ENCODE measurements around the gene SEPTIN5. TPM values are rescaled to one million over a fixed set of nuclear protein-coding genes. Genes with fewer than 3 reads are reported as not detected.
A peak's percentile ranks its signal among the peaks of the same experiment; 100 is the strongest.

Gene SEPTIN5
- polyA plus RNA-seq, 4 donors: 33.9 to 51.7 (median 34.2) TPM

GRCh38 chr22:19730655-19731360 is 16.5 kb downstream of the SEPTIN5 start:
- peak; percentile 48 to 69 (median 59) for DNase-seq (ENCODE audit: low read depth in 4 of 4, low spot score in 3 of 4)

- no peak for DNase-seq (ENCODE audit: low read depth in 4 of 4, low spot score in 3 of 4)
Measured at GRCh38 chr22:19731361-19732135, 17.2 kb downstream of the SEPTIN5 start.

GRCh38 chr22:19732403-19733113 is 18.3 kb downstream of the SEPTIN5 start:
- DNase-seq (ENCODE audit: low read depth in 4 of 4, low spot score in 3 of 4): no peak

GRCh38 chr22:19733755-19734154 is 19.5 kb downstream of the SEPTIN5 start:
- DNase-seq (ENCODE audit: low read depth in 4 of 4, low spot score in 3 of 4): no peak

GRCh38 chr22:19734163-19734562 is 19.9 kb downstream of the SEPTIN5 start:
- no peak for DNase-seq (ENCODE audit: low read depth in 4 of 4, low spot score in 3 of 4)

GRCh38 chr22:19734837-19735382 is 20.6 kb downstream of the SEPTIN5 start:
- no peak for DNase-seq (ENCODE audit: low read depth in 4 of 4, low spot score in 3 of 4)

- no peak for DNase-seq (ENCODE audit: low read depth in 4 of 4, low spot score in 3 of 4)
Measured at GRCh38 chr22:19735665-19736510, 21.6 kb downstream of the SEPTIN5 start.

GRCh38 chr22:19737846-19738663 is 23.8 kb downstream of the SEPTIN5 start:
- DNase-seq (ENCODE audit: low read depth in 4 of 4, low spot score in 3 of 4): no peak

- DNase-seq (ENCODE audit: low read depth in 4 of 4, low spot score in 3 of 4): no peak
Measured at GRCh38 chr22:19738664-19739447, 24.6 kb downstream of the SEPTIN5 start.

- DNase-seq (ENCODE audit: low read depth in 4 of 4, low spot score in 3 of 4): no peak
Measured at GRCh38 chr22:19739448-19739895, 25.2 kb downstream of the SEPTIN5 start.

GRCh38 chr22:19739911-19740449 is 25.7 kb downstream of the SEPTIN5 start:
- no peak for DNase-seq (ENCODE audit: low read depth in 4 of 4, low spot score in 3 of 4)

- no peak for DNase-seq (ENCODE audit: low read depth in 4 of 4, low spot score in 3 of 4)
Measured at GRCh38 chr22:19740586-19740985, 26.3 kb downstream of the SEPTIN5 start.

GRCh38 chr22:19741053-19741452 is 26.8 kb downstream of the SEPTIN5 start:
- no peak for DNase-seq (ENCODE audit: low read depth in 4 of 4, low spot score in 3 of 4)

- no peak for DNase-seq (ENCODE audit: low read depth in 4 of 4, low spot score in 3 of 4)
Measured at GRCh38 chr22:19742160-19743066, 28.1 kb downstream of the SEPTIN5 start.

GRCh38 chr22:19743081-19743480 is 28.8 kb downstream of the SEPTIN5 start:
- no peak for DNase-seq (ENCODE audit: low read depth in 4 of 4, low spot score in 3 of 4)

- no peak for DNase-seq (ENCODE audit: low read depth in 4 of 4, low spot score in 3 of 4)
Measured at GRCh38 chr22:19743651-19744050, 29.3 kb downstream of the SEPTIN5 start.

GRCh38 chr22:19744350-19745006 is 30.2 kb downstream of the SEPTIN5 start:
- DNase-seq (ENCODE audit: low read depth in 4 of 4, low spot score in 3 of 4): no peak
